ENCODE data around the gene UGP2. TPM values are rescaled to one million over a fixed set of nuclear protein-coding genes. Genes with fewer than 3 reads are reported as not detected.
A peak's percentile ranks its signal among the peaks of the same experiment; 100 is the strongest.

Gene UGP2
- total RNA-seq, 4 donors from 2014 or later: 107 to 361 (median 319) TPM

GRCh38 chr2:63853527-63854310 lies 12.0 kb downstream of the UGP2 start:
- TF ChIP-seq CTCF (IDR thresholded peaks at IDR 0.05): no peak
- DNase-seq (ENCODE audit: low spot score): no peak
- ATAC-seq (ENCODE audit: low FRiP score): peak; percentile 48

GRCh38 chr2:63855418-63856302 lies 14.0 kb downstream of the UGP2 start:
- DNase-seq (ENCODE audit: low spot score) (no peak), ATAC-seq (ENCODE audit: low FRiP score) (no peak)
- TF ChIP-seq CTCF (IDR thresholded peaks at IDR 0.05): no peak

GRCh38 chr2:63856303-63856603 lies 14.6 kb downstream of the UGP2 start:
- no peak for TF ChIP-seq CTCF (IDR thresholded peaks at IDR 0.05)
- ATAC-seq (ENCODE audit: low FRiP score) (no peak), DNase-seq (ENCODE audit: low spot score) (no peak)

GRCh38 chr2:63858291-63858690 lies 16.6 kb downstream of the UGP2 start:
- DNase-seq (ENCODE audit: low spot score) (no peak), ATAC-seq (ENCODE audit: low FRiP score) (no peak)
- TF ChIP-seq CTCF (IDR thresholded peaks at IDR 0.05): no peak

GRCh38 chr2:63861220-63861822 lies 19.6 kb downstream of the UGP2 start:
- TF ChIP-seq CTCF (IDR thresholded peaks at IDR 0.05): no peak
- DNase-seq (ENCODE audit: low spot score) (no peak), ATAC-seq (ENCODE audit: low FRiP score) (no peak)

GRCh38 chr2:63862806-63863205 lies 21.1 kb downstream of the UGP2 start:
- DNase-seq (ENCODE audit: low spot score) (no peak), ATAC-seq (ENCODE audit: low FRiP score) (peak; percentile 88)
- no peak for TF ChIP-seq CTCF (IDR thresholded peaks at IDR 0.05)

Measured in omental fat pad (tissue), 4 donors.